SK-N-MC (cell line): ENCODE results near the gene CENPO.

Experiments
- EZH2 ChIP-seq: fragments of 200-600 bp; sonication (generic); IDR thresholded peaks from one replicate; pipeline ENCODE4 v1.6.1; 2017; ENCODE audit warnings: antibody characterized with exemption
- FOXP2 ChIP-seq: optimal IDR thresholded peaks from 2 replicates; pipeline ENCODE3; 2011; ENCODE audit warnings: mild to moderate bottlenecking, moderate library complexity; ENCODE audit not compliant: insufficient read depth; ENCODE audit errors: extremely low read length, control extremely low read depth
- POLR2AphosphoS5 ChIP-seq: IDR thresholded peaks from 2 replicates; pipeline ENCODE4 v1.6.1; 2012; ENCODE audit warnings: mild to moderate bottlenecking, low read depth, low read length, borderline replicate concordance

DNA sequence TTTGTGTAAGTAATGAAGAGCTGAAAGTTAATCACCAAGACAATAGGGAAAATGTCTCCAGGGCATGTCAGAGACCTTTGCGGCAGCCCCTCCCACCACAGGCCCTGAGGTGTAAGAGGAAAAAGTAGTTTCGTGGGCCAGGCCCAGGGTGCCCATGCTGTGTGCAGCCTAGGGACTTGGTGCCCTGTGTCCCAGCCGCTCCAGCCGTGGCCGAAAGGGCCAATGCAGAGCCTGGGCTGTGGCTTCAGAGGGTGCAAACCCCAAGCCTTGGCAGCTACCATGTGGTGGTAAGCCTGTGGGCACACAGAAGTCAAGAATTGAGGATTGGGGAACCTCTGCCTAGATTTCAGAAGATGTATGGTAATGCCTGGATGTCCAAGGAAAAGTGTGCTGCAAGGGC is 52.5 kb downstream of the CENPO start:
- TF ChIP-seq EZH2 = no peak
- no peak for TF ChIP-seq POLR2AphosphoS5
- no peak for TF ChIP-seq FOXP2
